ENCODE data around the gene WWOX.

The WWOX gene

DNA sequence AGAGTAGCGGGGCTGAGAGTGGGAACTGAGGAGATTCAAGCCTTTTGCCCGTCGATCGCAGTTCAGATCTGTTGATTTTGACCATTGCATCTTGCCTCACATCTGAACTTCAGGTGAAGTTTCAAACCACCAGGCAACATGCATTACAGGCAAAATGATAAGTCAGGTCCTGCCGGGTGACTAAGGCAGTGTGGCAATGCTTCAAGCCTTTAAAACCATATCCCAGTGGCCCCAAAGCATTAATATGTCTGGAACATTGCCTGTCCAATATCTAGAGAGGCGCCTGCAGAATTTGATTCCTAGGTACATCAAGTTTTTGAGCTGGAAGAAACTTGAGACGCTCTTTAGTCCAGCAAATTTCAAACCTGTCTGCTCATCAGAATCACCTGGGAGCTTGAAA, 998.3 kb downstream of the WWOX start:
- DNase-seq = no peak

DNA sequence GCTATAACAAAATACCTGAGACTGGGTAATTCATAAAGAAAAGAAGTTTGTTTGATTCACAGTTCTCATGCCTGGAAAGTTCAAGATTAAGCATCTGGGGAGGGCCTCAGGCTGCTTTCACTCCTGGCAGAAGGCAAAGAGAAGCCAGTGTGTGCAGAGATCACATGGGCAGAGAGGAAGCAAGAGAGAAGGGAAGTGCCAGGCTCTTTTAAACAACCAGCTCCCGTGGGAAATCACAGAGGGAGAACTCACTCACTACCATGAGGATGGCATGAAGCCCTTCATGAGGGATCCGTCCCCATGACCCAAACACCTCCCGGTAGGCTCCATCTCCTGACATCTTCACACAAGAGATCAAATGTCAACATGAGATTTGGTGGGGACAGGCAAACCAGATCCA, 999.5 kb downstream of the WWOX start:
- no peak for DNase-seq

DNA sequence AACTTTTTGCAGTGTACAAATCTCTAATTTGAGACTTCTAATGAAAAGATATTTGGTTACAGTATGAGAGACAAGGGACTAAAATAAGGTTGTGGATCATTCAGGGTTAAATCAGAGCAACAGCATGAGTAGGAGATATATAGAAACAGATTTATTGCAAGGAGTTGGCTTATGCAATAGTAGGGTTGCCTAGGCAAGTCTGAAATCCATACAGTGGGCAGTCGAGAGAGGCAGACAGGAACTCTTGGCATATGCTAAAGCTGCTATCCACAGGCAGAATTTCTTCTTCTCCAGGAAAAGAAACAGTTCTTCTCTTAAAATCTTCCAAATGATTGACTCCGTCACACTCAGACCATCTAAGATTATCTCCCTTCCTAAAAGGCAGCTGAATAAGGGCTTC, 1000.3 kb downstream of the WWOX start:
- DNase-seq = no peak

DNA sequence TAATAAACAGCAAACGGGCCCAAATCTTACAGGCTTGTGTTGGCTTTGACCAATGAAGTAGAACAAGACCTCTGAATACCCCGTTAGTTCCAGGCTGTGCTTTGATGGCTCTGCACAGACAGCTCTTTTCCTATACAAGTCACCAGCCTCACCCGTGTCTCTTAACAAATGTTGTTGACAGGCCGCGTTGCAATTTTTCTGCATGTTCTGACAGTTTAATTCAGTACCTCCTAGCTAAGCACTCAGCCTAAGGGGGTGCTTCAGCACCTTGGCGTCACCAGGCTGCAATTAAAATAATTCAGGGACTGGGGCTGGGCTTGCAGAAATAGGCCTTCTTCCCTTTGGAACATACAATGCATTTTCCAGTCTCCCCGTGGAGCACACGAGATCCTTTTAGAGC, 1001.0 kb downstream of the WWOX start:
- no peak for DNase-seq

DNA sequence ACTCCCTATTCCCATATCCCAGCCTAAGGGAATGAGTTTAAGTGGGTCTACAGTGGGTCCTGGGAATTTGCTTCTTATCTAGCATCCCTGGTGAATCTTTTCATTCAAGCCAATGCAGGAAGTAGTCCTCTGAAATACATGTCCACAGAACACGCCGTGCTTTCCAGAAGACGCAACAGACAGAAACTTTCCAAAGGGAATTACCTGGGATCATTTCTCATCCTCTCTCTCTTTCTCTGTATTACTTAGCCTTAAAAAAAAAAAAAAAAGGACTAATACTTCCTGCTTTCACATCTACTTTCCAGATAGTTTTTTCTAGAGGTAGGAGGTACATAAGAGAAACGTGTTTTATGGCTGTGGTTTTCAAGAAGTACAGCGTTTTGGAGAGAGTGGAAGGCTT, 1002.0 kb downstream of the WWOX start:
- no peak for DNase-seq

DNA sequence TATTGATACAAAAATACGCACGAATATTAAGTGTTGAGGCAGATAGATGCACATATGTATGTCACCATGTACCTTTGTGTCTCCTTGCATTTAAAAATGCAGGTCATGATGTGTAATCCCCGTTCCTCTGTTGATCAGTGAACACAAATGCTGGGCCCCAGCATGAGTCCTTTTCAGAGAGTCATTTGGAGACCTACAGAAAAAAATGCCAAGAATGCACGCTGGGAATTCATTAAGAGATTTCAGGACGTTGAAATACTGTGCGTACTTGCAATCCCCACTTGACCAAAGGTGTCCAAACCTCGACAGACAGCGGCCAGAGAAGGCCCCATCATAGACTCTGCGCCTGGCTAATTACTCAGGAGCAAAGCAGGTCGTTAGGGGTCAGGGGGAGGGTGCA, 1005.1 kb downstream of the WWOX start:
- DNase-seq = no peak

DNA sequence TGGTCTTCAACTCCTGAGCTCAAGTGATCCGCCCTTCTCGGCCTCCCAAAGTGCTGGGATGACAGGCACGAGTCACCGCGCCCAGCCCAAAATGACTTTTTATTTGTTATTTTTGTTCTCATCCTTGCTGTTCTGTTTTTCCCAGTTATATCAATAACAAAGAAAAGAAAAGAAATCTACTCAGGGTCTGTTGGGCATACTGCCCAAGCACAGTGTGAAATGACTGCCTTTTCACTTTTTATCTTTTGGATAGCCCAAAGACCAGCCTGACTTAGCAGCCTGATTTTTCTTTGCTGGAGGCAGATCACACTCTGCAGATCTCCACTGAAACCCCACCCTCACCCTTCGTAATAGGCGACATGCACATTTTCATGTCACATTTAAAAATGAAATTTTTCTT, 1007.8 kb downstream of the WWOX start:
- no peak for DNase-seq

DNA sequence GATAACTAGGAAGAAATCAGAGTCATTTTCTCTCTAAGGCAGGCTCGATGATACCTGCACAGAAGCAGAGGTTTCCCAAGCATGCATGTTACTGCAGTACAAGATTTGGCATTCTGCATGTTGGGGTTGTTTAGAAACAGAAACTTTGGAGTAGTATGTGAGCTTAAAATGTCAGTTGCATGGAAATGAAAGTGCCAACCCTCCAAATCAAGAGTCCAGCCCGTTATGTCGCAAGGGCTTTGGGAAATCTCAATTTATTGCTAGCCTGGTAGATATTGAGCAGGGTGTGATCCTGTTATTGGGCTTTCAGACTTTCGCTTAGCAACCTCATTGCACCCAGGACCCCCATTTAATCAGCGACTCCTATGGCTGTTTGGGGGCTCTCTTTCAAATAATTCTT, 1010.3 kb downstream of the WWOX start:
- no peak for DNase-seq

DNA sequence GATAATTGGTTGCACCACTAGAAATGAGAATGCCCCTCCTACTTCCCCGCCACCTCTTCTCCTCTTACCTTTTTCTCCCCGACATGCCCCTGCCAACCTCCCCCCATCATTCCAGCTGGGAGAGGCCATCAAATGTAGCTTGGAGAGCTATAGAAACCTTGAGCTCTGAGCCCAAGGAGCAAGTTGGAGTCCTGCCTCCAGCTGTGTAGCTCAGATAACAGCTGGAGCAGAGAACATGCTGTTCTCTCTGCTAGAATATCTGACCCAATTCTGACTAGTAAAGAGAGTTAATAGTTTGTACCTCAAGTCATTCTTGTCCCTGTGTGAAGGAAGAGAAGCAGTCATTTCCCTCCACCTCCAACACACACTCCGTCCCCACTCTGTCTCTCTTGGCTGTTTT, 1010.8 kb downstream of the WWOX start:
- no peak for DNase-seq

DNA sequence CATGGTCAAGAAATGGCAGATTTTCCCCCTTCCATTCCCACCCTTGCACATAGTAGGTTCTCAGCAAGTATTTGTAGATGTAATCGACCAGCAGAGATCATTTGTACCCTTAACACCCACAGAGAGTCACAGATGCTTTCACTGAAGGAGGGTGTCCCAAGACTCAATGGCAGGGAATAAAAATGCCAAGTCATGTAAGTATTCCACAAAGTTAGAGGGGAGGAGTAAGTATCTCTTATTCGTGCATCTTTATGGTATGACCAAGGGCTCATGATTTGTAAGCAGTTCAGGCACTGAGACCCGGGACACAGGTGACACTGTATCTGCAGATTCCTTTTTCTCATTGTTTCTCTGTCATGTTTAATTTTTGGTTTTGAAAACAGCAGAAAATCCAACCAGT, 1011.5 kb downstream of the WWOX start:
- no peak for DNase-seq

DNA sequence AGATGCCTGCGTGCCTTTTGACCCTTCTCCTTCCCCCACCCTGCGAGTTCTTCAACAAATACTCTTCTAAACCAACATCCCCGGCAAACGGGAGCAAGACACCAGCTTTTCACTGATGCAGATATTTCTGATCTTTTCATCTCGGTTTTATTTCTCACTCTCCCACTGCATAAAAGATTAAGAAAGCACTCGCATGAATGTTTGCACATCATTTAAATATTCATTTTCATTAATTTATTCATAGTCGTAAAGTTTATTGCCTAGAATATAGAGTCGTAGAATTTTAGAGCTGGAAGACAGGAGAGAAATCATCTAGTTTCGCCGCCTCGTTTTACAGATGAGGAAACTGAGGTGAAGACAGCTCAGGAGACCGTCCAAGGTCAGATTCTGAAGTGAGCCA, 1013.0 kb downstream of the WWOX start:
- no peak for DNase-seq

DNA sequence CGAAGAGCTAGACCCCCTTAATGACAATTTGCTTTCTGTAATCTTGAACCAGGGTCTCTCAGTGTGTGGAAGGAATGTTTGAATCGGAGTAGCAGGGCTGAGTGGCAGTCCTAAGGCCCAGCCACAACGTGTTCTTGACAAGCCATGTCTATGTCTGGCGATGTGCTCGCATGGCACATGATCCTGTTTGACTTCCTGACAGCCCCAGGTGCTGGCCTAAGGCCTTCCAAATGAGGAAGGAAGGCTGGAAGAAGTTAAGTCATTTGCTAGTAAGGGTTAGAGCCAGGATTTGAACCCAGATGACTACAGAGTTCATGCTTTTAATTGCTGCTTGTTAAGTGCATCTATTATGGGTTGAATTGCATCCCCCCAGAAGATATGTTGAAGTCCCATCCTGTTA, 1014.4 kb downstream of the WWOX start:
- DNase-seq = no peak

DNA sequence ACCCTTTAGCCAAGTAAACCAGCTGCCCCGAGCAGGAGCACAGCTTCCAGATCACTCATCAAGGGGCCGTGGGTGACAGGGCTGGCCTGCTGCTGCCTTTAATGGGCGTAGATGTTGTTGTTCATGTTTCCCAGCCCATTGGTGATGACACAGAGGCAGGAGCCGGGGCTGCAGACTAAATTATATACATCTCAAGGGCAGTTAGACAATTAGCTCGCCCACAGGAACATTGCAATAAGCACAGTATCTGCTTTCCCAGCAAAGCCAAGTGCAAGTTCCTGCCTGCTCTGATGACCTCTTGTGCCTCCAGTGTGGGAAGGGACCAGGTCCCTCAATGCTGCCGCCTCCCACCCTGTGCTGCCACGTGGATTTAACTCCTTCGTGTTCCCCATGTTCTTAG, 1015.3 kb downstream of the WWOX start:
- no peak for DNase-seq

DNA sequence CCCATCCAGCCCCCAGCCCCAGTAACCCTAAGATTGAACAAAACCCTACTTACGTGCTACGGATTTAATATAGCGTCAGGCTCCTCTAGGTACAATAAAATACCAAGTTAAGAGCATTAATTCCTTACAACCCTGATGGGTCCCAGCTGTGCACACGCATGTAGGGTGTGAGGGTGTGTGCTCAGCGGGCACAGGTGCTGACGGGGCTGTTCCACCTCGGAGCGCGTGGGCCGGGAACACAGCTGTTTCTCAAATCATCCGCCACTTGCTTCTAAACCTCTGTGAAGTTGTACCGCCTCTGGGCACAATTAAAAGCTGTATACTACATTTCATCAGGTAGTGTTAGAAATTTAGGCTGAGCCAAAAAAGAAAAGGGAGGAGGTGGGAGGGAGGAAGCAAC, 1022.5 kb downstream of the WWOX start:
- no peak for DNase-seq

DNA sequence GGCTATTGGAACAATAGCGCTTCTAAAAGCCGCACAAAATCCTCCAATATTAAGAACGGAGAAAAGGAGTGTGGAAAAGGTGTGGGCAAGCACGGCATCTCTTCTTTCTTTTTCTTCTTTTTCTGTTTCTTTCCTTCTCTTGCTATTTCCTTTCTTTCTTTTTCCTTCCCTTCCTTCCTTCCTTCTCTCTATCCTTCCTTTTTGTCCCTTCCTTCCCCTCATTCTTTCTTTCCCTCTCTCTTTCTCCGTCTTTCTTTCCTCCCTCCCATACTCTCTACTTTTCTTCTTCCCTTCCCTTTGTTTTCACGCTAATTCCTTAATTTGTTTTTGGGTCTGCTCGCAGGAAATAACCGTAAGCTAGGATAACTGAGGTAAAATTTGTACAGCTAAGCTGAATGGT, 1022.9 kb downstream of the WWOX start:
- DNase-seq = no peak

DNA sequence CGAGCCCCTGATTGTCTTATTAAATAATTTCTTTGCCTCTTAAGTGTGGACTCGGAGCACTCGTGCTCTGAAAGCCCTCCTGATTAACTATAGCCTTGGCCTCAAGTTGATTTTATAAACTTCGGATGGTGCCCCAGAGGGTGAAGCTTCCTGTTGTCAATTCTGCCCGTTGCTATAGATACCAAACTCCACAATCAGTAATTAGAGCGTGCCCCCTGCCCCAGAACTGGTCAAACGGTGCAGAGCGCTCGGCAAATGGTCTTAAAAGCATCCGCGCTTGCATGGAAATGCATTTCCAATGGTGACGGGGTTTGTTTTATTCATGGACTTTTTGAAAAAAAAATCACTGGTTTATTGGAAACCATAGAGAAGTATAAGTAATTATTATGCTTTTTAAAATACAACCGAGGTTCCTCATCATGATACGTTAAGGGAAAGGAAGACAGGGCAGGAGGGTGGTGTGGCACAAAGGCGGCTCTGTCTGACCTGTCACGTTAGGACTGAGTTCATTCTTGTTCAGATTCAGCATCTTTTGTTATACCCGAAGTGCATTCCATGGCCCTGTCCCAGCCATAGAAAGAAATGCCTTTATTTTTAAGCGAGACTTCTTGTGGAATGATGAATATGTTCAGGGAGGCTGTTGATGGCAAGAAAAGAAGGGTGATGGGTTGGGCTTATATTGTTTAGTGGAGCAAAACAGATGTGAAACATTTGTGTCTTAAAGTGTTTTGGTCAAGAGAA, 1024.7 kb downstream of the WWOX start:
- no peak for DNase-seq

DNA sequence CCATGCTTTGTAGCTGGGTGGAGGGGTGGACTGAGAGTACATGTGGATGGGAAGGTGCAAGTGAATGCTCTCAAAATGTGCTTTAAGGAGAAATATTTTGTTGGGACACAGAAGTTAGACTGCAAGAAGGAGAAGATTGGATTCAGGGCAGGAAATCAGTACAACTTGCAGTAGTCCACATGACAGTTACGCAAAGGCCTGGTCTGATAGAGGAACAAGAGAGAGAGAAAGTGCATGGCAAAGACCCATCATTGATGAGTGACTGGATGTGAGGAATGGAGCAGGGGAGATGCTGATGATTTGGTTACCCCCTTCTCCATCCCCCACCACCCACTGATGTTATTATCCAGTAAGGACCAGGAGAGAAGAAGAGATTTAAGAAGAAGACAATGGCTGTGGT, 1028.3 kb downstream of the WWOX start:
- no peak for DNase-seq

DNA sequence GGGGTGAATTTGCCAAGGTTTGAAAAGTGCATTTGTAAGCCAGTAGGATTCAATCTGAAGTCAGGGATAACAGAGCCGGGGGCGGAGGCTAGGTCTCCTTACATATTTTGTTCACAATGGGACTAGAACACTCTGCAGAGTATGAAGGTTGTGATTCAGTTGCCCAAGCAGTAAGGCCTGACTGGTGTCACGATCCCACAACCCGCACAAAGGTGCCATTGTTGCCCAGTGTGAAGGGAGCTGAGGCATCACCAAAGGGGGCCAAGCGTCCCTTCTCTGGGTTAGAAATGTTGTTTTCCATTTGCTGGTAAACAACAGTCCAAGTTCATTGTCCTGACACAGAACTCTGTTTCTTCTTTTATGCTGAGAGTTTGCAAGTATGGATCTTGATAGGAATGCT, 1029.3 kb downstream of the WWOX start:
- DNase-seq = no peak

DNA sequence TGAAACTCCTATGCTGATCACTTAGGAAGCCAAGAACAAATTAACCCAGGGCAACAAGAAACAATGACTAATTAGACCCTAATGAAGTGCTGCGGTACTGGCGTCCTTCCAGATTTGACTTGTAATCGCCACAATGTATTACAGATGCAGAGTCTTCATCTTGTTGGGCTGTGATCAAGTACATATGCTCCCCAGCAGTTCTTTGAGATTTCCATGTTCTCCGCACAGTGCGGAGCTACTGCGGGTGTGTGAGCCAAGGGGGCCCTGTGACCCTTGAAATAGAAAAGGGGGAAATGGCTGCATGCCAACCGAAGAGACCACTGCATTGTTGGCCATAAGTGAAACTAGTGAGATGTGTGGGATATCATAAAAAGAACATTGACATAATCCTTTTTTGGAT, 1031.2 kb downstream of the WWOX start:
- no peak for DNase-seq

DNA sequence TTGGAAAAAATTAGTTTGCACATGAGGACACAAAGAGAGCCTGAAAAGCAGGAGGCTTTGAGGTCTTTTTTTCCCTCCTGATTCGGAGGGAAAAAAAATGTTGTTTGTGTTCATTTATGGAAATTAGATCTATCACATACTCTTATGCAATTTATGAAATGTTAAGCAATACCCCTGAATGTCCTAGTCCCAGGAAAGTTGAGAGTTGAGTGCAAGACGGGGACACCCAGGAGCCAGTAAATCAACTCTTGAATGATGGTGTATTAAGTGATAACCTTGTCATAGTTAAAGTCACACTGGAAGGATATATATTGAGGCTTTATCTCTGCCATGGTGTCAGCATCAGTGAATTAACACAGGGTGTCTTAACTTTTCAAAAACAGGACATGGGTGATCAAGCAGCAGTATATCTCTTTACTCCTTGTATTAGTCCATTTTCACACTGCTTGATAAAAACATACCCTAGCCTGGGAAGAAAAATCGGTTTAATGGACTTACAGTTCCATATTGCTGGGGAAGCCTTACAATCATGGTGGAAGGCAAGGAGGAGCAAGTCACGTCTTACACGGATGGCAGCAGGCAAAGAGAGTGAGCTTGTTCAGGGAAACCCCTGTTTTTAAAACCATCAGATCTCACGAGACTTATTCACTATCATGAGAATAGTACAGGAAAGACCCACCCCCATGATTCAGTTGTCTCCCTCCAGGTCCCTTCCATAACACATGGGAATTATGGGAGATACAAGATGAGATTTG, 1032.0 kb downstream of the WWOX start:
- DNase-seq = no peak

DNA sequence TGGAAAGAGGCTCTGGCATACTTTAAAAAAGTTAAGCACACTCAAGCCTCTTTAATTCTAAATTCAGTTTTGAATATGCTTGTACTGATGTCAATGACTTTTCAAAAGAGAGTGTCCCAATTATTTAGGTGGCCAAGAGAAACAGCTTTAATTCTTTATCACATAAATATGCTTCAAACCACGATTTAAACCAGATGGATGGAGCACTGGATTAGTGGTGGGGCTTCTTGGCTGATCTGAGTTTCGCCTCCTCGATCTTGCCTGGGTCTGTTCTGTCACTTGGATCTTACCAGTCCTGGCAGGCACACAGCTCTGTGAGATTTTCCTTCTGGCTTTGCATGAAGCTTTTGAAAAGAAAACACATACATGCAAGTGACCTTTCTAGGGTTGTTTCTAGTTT, 1033.2 kb downstream of the WWOX start:
- no peak for DNase-seq

DNA sequence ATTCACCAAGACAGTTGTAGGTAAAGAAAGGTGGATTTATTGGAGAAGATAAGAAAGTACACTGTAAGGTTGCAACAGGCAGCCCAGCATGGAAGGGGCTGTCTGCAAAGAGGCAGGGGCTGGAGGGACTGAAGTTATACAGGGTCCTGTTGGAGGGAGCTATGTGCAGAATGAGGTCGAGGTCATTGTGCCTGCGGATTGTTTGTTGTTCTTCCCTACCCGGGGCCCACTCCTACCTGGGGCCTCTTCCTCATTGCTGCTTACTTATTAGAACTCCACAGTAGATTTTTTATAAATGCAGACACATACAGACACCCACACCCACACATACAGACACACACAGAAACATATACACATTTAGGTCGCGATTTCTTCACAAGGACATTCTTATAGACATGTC, 1034.8 kb downstream of the WWOX start:
- no peak for DNase-seq

DNA sequence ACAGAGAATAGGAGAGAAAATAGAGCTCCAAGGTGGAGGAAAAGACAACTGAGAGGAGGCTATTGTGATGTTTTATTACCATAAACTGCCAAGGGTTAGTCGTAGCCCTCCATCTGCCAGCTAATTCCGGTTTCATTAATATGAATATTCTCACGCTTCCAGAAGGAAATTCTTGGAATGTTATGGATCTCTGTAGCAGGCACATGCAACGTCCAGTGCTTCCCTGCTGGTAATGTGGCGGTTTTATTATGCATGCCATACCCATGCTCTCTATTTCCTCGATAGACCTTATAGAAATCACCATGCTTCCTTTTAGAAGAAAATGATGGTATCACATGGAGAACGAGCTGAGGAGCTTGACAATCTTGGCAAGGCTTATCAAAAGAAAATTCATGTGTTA, 1037.5 kb downstream of the WWOX start:
- DNase-seq = no peak

DNA sequence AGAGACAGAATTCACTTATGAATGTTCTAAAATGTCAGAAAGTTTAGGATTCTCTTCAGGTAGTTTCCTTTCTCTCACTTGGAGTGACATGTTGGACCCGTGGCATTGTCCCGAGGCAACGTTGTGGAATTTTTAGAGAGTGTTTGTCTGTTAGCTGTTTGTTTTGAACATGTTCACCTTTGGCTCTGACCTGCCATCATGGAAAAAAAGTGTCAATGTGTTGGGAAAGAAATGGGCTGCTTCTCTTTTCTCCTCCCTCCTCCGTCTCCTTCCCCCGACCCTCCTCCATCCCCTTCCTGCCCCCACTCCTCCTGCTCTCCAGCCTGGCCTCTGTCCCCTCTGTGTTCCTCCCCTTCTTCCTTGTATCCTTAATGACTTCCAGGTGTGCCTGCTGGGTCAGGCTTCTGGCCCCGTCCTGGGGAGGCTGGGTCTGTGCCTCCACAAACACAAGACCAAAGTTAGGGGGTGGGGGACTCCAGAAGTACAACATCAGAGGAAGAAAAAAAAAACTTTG, 1038.0 kb downstream of the WWOX start:
- DNase-seq = no peak

DNA sequence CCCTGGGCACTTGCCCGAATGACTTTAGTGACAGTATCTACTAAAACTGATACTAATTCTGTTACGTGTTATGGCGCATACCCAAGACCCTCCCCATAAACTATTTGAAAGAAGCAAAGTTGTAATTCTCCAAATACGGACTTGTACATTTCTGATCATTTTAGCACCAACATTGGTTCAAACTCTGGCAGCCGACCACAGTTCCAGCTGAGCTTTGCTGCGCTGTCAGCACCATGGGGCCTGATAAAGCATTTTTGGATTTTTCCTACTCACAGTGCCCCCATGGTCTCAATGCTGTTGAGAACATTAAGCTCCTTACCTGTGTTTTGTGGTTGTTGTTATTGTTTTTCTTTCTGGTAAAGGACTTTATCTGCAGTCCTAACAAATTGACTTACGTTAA, 1040.3 kb downstream of the WWOX start:
- DNase-seq = no peak

Data from activated CD4-positive, alpha-beta T cell treated with anti-CD3 and anti-CD28 coated beads, Interleukin-2, Interleukin-6, amounts not matched to agents 100 ng/mL and 50 ng/mL, durations not matched to agents 16 hours and 8 hours (primary cell).